Stomach (tissue), 9 donors: ENCODE measurements around the gene TEDC2. TPM values are rescaled to one million over a fixed set of nuclear protein-coding genes. Genes with fewer than 3 reads are reported as not detected.

Experiments used
- DNase-seq, 2 donors: peaks; one replicate each; pipeline versions ENCODE4 v3.0.0 to v3.0.0-alpha.2; 2013 to 2019
- H3K27ac ChIP-seq, 5 donors: fragments of 200-600 bp in 4 of 5; sonication (generic) in 4 of 5; one replicate each; pipeline ENCODE4 v1.5.1; 2013 to 2019; ENCODE audit warnings: mild to moderate bottlenecking in 1 of 5, moderate library complexity in 1 of 5
- H3K27me3 ChIP-seq, 3 donors: fragments of 200-600 bp; sonication (generic); one replicate each; pipeline ENCODE4 v1.5.1; 2017 to 2019; ENCODE audit warnings: mixed run types in 1 of 3
- H3K36me3 ChIP-seq, 4 donors: fragments of 200-600 bp; sonication (generic); 1 replicate in 3 of 4; 2 replicates in 1 of 4; pipeline ENCODE4 v1.5.1; 2016 to 2019
- H3K4me1 ChIP-seq, 4 donors: fragments of 200-600 bp; sonication (generic); one replicate each; pipeline ENCODE4 v1.5.1; 2016 to 2019
- H3K4me3 ChIP-seq, 4 donors: fragments of 200-600 bp; sonication (generic) in 3 of 4; one replicate each; pipeline ENCODE4 v1.5.1; 2016 to 2019; ENCODE audit warnings: mild to moderate bottlenecking in 1 of 4
- H3K9me3 ChIP-seq, 4 donors: fragments of 200-600 bp; sonication (generic); one replicate each; pipeline ENCODE4 v1.5.1; 2016 to 2019
- EP300 ChIP-seq: sonication (generic); formaldehyde crosslinking; IDR thresholded peaks from one replicate; pipeline ENCODE4 v1.6.1; 2017; ENCODE audit warnings: antibody characterized with exemption
- POLR2A ChIP-seq, 4 donors: fragments of 450-650 bp; IDR thresholded peaks; one replicate each; pipeline ENCODE4 v1.6.1; 2016; ENCODE audit warnings: antibody characterized with exemption in 4 of 4, control low read depth in 2 of 4, mild to moderate bottlenecking in 1 of 4, moderate library complexity in 1 of 4
- POLR2AphosphoS5 ChIP-seq, 3 donors: sonication (generic); formaldehyde crosslinking; IDR thresholded peaks; one replicate each; pipeline ENCODE4 v1.6.1; 2016; ENCODE audit warnings: antibody characterized with exemption in 3 of 3
- WGBS, 5 donors: extraction: QIAGEN DNeasy Blood & Tissue Kit in 3 of 5; methylation state at CpG; one replicate each; pipeline versions ENCODE4 v1.1.5 to v1.1.7; 2013 to 2018; 5-methylcytosine and 5-hydroxymethylcytosine counted together
- intact Hi-C: fragments of 100-400 bp; cut with DNase I; formaldehyde crosslinking; loops from one replicate; pipeline ENCODE4 v1.15.1; 2023; ENCODE audit warnings: low total_unique reads
- polyA plus RNA-seq, 3 donors: library from polyadenylated mRNA; stranded (reverse); fragments of 200-250 nt; gene quantifications; one replicate each; pipeline ENCODE4 v1.2.3, GENCODE V29; 2013
- small RNA-seq, 4 donors: library from RNA; depleted of rRNA; stranded (forward); fragments of <200 nt; gene quantifications; one replicate each; pipeline ENCODE3, GENCODE V24; 2016
- total RNA-seq, 5 donors: library from RNA; depleted of rRNA; stranded (reverse); fragments of >200 nt; gene quantifications; one replicate each; pipeline versions ENCODE4 v1.1.0 to v1.2.3, GENCODE V29; 2014 to 2016
- TF ChIP-seq, protein P1 (sequence below), 7 experiments: fragments of 450-650 bp in 4 of 7; fragments of 200-600 bp in 3 of 7; sonication (generic) in 3 of 7; IDR thresholded peaks; one replicate each; pipeline ENCODE4 v1.5.1; 2016 to 2019; ENCODE audit warnings: antibody characterized with exemption in 7 of 7, control low read depth in 2 of 7, mild to moderate bottlenecking in 1 of 7
- donor health status: healthy with polysubstance abuse.
- donor health status: Bipolar disorder and iron deficiency.
- donor health status: healthy.

The TEDC2 gene
- total and polyA plus RNA-seq, 8 donors, result 1.3 to 3.8 (median 2.7) TPM; not detected in 3

DNA sequence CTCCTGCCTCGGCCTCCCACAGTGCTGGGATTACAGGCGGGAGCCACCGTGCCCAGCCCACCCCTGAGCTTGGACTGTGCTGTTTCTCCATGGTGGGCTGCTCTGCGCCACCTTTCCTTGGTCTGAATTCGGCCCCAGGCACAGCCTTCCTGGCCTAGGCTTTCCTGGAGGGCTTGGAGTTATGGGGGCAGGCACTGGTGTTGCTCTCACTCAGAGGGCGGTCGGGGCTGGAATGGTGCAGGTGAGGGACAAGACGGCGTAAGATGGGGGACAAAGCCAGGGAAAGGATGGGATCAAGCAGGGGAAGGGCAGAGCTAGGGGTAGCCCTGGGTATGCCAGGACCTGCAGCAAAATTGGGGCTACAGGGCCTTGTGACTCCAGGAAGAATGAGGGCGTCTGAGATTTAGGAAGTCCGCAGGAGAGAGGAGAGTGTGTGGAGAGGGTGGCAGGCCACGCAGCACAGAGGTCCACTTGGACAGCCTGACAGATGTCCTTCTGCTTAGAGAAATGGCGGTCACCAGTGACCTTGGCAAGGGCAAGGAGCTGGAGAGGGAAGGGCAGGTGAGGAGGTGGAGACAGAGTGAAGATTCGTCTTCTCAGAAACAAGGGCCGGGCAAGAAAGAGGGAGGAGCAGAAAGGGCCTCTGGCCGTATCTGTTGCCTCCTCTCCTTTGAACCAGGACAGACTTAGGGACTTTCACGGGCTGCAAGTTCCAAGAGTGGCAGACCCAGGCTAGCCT is 52.3 kb downstream of the TEDC2 start:
- no peaks in the 10 kb centered on the region for H3K9me3 ChIP-seq
- H3K27me3 ChIP-seq, result no peaks in the 10 kb centered on the region
- H3K36me3 ChIP-seq, result peaks cover 0 to 5% (median 0%) of the 10 kb centered on the region in 4 donors
- H3K27ac ChIP-seq, result peak overlapping the region in 4 of 5 donors; percentile 97 to 99 (median 99)
- intact Hi-C loops, result no loop called here
- no peak overlapping the region for H3K4me3 ChIP-seq
- 89 to 95% (median 91%) methylated on average over 12 to 17 of the region's 17 CpGs for WGBS, 5 donors
- TF ChIP-seq POLR2A (IDR thresholded peaks at IDR 0.05) (no peak), EP300 (no peak), POLR2AphosphoS5 (IDR thresholded peaks at IDR 0.05) (no peak)
- TF ChIP-seq, protein P1, sequence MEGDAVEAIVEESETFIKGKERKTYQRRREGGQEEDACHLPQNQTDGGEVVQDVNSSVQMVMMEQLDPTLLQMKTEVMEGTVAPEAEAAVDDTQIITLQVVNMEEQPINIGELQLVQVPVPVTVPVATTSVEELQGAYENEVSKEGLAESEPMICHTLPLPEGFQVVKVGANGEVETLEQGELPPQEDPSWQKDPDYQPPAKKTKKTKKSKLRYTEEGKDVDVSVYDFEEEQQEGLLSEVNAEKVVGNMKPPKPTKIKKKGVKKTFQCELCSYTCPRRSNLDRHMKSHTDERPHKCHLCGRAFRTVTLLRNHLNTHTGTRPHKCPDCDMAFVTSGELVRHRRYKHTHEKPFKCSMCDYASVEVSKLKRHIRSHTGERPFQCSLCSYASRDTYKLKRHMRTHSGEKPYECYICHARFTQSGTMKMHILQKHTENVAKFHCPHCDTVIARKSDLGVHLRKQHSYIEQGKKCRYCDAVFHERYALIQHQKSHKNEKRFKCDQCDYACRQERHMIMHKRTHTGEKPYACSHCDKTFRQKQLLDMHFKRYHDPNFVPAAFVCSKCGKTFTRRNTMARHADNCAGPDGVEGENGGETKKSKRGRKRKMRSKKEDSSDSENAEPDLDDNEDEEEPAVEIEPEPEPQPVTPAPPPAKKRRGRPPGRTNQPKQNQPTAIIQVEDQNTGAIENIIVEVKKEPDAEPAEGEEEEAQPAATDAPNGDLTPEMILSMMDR (IDR thresholded peaks at IDR 0.05), result no peak
- no peak for DNase-seq
- peaks cover 41 to 59% (median 55%) of the 10 kb centered on the region in 4 donors for H3K4me1 ChIP-seq

DNA sequence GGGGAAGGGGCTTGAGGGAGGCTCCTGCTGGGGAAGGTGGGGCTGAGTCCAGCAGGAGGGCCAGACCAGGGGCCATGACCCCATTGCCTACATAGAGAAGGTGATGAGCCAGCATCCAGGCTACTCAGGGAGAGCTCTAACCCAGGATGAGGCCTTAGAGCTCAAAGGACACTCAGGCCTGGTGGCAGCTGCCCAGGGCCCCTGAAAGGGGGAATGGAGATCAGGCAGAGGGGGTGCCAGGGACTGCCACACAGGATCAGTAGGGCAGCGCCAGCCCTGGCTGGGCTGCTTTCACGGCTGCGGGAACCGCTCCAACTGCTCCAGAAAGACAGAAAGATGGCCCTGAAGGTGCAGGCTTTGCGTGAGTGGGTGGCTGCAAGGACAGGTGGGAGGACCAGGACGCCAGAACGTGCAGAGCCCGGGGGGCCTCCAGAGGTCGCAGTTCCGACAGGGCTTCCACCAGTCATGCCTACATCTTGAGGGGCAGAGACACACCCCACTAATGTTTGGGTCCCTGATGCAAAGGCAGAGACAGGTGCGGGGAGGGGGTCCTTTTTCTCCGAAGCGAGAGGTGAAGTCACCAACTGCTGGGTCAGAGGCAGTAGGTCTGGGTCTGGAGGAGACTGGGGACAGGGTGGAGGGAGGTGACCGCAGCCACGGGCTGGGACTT is 53.0 kb downstream of the TEDC2 start:
- Histone ChIP-seq H3K36me3 (peaks cover 0 to 5% (median 0%) of the 10 kb centered on the region in 4 donors), H3K27ac (peak overlapping the region; percentile 96 to 99 (median 99)), H3K4me3 (peak overlapping the region; percentile 67 to 100 (median 86)), H3K9me3 (no peaks in the 10 kb centered on the region), H3K27me3 (no peaks in the 10 kb centered on the region), H3K4me1 (peaks cover 48 to 66% (median 62%) of the 10 kb centered on the region in 4 donors)
- intact Hi-C loops, result no loop called here
- DNase-seq, result no peak
- TF ChIP-seq, protein P1 (IDR thresholded peaks at IDR 0.05), result no peak
- 39 to 46% (median 41%) methylated on average over 13 to 15 of the region's 15 CpGs for WGBS, 5 donors

- TF ChIP-seq POLR2A (IDR thresholded peaks at IDR 0.05), result peak in 1 of 4 donors; percentile 70
- TF ChIP-seq EP300, result no peak
- TF ChIP-seq, protein P1 (IDR thresholded peaks at IDR 0.05), result no peak
- TF ChIP-seq POLR2AphosphoS5 (IDR thresholded peaks at IDR 0.05), result peak; percentile 83 to 90 (median 87)
- intact Hi-C loops, result no loop called here
- WGBS, 5 donors, result 0 to 4% (median 1%) methylated on average over 5 to 122 of the region's 122 CpGs
- Histone ChIP-seq H3K27me3 (no peaks in the 10 kb centered on the region), H3K27ac (peak within 1 kb of the TSS; percentile 96 to 99 (median 99)), H3K9me3 (no peaks in the 10 kb centered on the region), H3K4me1 (peaks cover 56 to 74% (median 66%) of the 10 kb centered on the region in 4 donors), H3K4me3 (peak within 1 kb of the TSS; percentile 67 to 100 (median 86)), H3K36me3 (peaks cover 0 to 8% (median 0%) of the 10 kb centered on the region in 4 donors)
- peak; percentile 97 for DNase-seq
These were observed 53.8 kb downstream of the TEDC2 start, which contains the start of gene ATP6V0C for GRCh38 chr16:2513405-2514332. Gene ATP6V0C (plus strand): TSS chr16:2513952. CDS start chr16:2514104, 152 bp downstream.

Small RNAs within 50 kb of the gene (small RNA-seq; reads per million reads assigned to genes)
- gene MIR6768, result 0 reads per million in 4 donors

Other genes with a start within 250 kb of the TEDC2 start
- 10 to 100 TPM in 4 of 5 donors, 1 to 10 TPM in 1; 2.6 to 78.8 (median 16.5) TPM for gene BRICD5, start 249.2 kb upstream of the TEDC2 start, total RNA-seq
- gene BRICD5, start 249.2 kb upstream of the TEDC2 start, polyA plus RNA-seq, result 1 to 10 TPM; 4.2 to 6.5 (median 6.3) TPM
- 10 to 100 TPM in 4 of 5 donors, 1 to 10 TPM in 1; 9.4 to 90.4 (median 15.9) TPM for gene PGP, start 245.3 kb upstream of the TEDC2 start, total RNA-seq
- 10 to 100 TPM in 2 of 3 donors, 1 to 10 TPM in 1; 9.3 to 11.0 (median 10.0) TPM for gene PGP, start 245.3 kb upstream of the TEDC2 start, polyA plus RNA-seq
- gene E4F1, start 236.5 kb upstream of the TEDC2 start, total RNA-seq, result 100 to 1,000 TPM in 1 of 5 donors, 10 to 100 TPM in 4; 12.7 to 114 (median 64.5) TPM
- gene E4F1, start 236.5 kb upstream of the TEDC2 start, polyA plus RNA-seq, result 10 to 100 TPM; 21.4 to 25.2 (median 23.8) TPM
- not detected for gene DNASE1L2, start 223.7 kb upstream of the TEDC2 start, total RNA-seq
- under 1 TPM in 2 of 3 donors, not detected in 1; 0.68 to 0.90 TPM for gene DNASE1L2, start 223.7 kb upstream of the TEDC2 start, polyA plus RNA-seq
- gene ECI1, start 208.5 kb upstream of the TEDC2 start, total RNA-seq, result 100 to 1,000 TPM in 3 of 5 donors, 10 to 100 TPM in 2; 20.4 to 234 (median 113) TPM
- gene ECI1, start 208.5 kb upstream of the TEDC2 start, polyA plus RNA-seq, result 100 to 1,000 TPM in 2 of 3 donors, 10 to 100 TPM in 1; 84.3 to 109 (median 106) TPM
- gene RNPS1, start 192.0 kb upstream of the TEDC2 start, total RNA-seq, result 100 to 1,000 TPM in 4 of 5 donors, 10 to 100 TPM in 1; 72.7 to 162 (median 116) TPM
- 100 to 1,000 TPM in 1 of 3 donors, 10 to 100 TPM in 2; 80.9 to 127 (median 99.2) TPM for gene RNPS1, start 192.0 kb upstream of the TEDC2 start, polyA plus RNA-seq
- 10 to 100 TPM in 1 of 5 donors, 1 to 10 TPM in 4; 3.8 to 39.3 (median 4.9) TPM for gene ABCA3, start 119.4 kb upstream of the TEDC2 start, total RNA-seq
- 1 to 10 TPM in 2 of 3 donors, under 1 TPM in 1; 0.61 to 2.7 (median 2.4) TPM for gene ABCA3, start 119.4 kb upstream of the TEDC2 start, polyA plus RNA-seq
- gene CCNF, start 30.7 kb upstream of the TEDC2 start, total RNA-seq, result 1 to 10 TPM; 1.3 to 7.8 (median 5.2) TPM
- 1 to 10 TPM in 2 of 3 donors, under 1 TPM in 1; 0.46 to 3.6 (median 1.9) TPM for gene CCNF, start 30.7 kb upstream of the TEDC2 start, polyA plus RNA-seq
- 1 to 10 TPM in 1 of 5 donors, not detected in 4; 1.8 TPM for gene NTN3, start 11.2 kb downstream of the TEDC2 start, total RNA-seq
- not detected for gene NTN3, start 11.2 kb downstream of the TEDC2 start, polyA plus RNA-seq
- 10 to 100 TPM in 4 of 5 donors, 1 to 10 TPM in 1; 5.0 to 35.6 (median 18.7) TPM for gene TBC1D24, start 15.0 kb downstream of the TEDC2 start, total RNA-seq
- 1 to 10 TPM; 3.2 to 4.2 (median 3.4) TPM for gene TBC1D24, start 15.0 kb downstream of the TEDC2 start, polyA plus RNA-seq
- 100 to 1,000 TPM in 2 of 5 donors, 10 to 100 TPM in 2, 1 to 10 TPM in 1; 8.1 to 169 (median 68.3) TPM for gene ATP6V0C, start 53.8 kb downstream of the TEDC2 start, total RNA-seq
- 100 to 1,000 TPM in 1 of 3 donors, 10 to 100 TPM in 2; 49.8 to 113 (median 82.3) TPM for gene ATP6V0C, start 53.8 kb downstream of the TEDC2 start, polyA plus RNA-seq
- 10 to 100 TPM; 13.4 to 76.8 (median 28.7) TPM for gene AMDHD2, start 60.3 kb downstream of the TEDC2 start, total RNA-seq
- gene AMDHD2, start 60.3 kb downstream of the TEDC2 start, polyA plus RNA-seq, result 10 to 100 TPM; 17.2 to 24.7 (median 21.1) TPM
- gene CEMP1, start 71.3 kb downstream of the TEDC2 start, total RNA-seq, result under 1 TPM in 1 of 5 donors, not detected in 4; 0.58 TPM
- under 1 TPM in 2 of 3 donors, not detected in 1; 0.43 to 0.61 TPM for gene CEMP1, start 71.3 kb downstream of the TEDC2 start, polyA plus RNA-seq
- 10 to 100 TPM; 18.7 to 86.9 (median 33.4) TPM for gene PDPK1, start 77.9 kb downstream of the TEDC2 start, total RNA-seq
- gene PDPK1, start 77.9 kb downstream of the TEDC2 start, polyA plus RNA-seq, result 10 to 100 TPM in 1 of 3 donors, 1 to 10 TPM in 2; 7.0 to 18.3 (median 9.2) TPM
- 10 to 100 TPM in 4 of 5 donors, under 1 TPM in 1; 0.89 to 45.6 (median 27.2) TPM for gene KCTD5, start 222.4 kb downstream of the TEDC2 start, total RNA-seq
- 10 to 100 TPM; 14.4 to 28.6 (median 14.7) TPM for gene KCTD5, start 222.4 kb downstream of the TEDC2 start, polyA plus RNA-seq